AG09309 (cell line): ENCODE data around the gene VIPAS39.
A peak's percentile ranks its signal among the peaks of the same experiment; 100 is the strongest.

Experiments used
- DNase-seq: peaks from one replicate; pipeline ENCODE4 v3.0.0-alpha.2; 2010; ENCODE audit warnings: low read depth
- H3K4me3 ChIP-seq: 2 replicates; pipeline ENCODE4 v1.5.1; 2011; ENCODE audit warnings: mild to moderate bottlenecking, low read depth, low read length, moderate library complexity; ENCODE audit not compliant: control insufficient read depth
- CTCF ChIP-seq: IDR thresholded peaks from 2 replicates; pipeline ENCODE4 v1.5.1; 2011; ENCODE audit warnings: mild to moderate bottlenecking, low read depth, low read length, inconsistent platforms; ENCODE audit not compliant: insufficient read depth, control insufficient read depth; ENCODE audit errors: missing control alignments

Gene VIPAS39

GRCh38 chr14:77457115-77457521, 283 bp downstream of the VIPAS39 start:
- peak overlapping the region; percentile 92 for H3K4me3 ChIP-seq
- no peak for DNase-seq
- no peak for TF ChIP-seq CTCF

DNA sequence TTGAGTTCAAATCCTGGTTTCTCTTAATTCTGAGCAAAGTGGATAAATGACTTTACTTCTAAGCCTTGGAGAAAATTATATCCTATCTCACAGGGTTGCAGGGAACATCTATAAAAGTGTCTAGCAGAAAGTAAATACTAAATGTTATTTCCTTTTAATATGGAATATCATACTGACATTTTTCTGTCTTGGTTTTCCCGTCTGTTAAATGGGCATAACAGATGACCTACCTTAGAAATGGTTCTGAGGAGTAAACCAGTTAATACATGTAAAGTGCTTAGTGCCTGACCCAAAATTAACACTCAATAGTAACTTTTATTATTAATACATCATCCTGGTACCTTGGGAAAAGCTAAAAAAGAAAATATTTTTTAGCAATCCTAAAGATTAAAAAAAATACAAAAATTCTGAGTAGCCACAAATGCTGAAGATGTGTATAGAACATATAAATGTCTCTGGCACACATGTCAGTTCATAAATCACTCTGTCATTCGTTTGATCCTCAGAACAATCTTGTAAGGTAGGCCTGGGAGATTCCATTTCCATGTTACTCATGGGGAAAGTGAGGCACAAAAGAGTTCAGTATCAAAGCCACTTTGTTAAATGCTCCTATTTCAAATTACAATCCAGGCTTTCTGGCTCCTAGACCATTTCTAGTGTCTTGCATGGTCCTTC, 1.3 kb downstream of the VIPAS39 start:
- H3K4me3 ChIP-seq, result no peak overlapping the region
- no peak for DNase-seq
- no peak for TF ChIP-seq CTCF

- no peak for DNase-seq
- no peak overlapping the region for H3K4me3 ChIP-seq
- TF ChIP-seq CTCF, result no peak
Observed at GRCh38 chr14:77442196-77442595, 15.2 kb downstream of the VIPAS39 start.

DNA sequence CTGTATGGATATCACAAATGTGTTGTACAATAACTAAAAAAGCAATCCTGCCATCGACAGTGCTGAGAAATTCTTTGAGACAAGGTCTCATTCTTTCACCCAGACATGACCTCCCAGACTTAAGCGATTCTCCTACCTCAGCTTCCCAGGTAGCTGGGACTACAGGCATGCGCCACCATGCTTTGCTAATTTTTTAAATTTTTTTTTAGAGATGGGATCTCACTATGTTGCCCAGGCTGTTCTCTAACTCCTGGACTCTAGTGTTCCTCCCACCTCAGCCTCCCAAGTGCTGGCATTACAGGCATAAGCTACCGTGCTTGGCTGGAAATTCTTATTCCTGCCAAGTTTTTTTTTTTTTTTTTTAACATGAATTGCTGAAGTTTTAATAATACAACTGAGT, 17.5 kb downstream of the VIPAS39 start:
- DNase-seq, result no peak
- H3K4me3 ChIP-seq, result no peak overlapping the region
- TF ChIP-seq CTCF, result no peak

DNA sequence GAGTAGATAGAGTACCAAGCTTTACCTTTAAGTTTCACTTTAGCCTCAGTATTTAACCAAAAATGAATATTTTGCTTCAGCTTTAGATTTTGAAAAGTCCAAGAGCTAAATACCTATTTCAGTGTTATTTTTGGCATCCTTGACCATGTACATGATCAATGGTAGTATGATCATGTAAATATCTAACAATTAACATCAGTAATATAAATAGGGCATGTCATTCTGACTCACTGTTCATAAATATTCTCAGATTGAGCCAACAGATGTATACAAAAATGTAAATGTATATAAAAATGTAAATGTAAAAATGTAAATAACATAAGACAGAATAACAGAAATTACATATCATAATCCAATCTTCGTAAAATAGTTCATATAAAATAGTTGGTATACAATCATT, 18.8 kb downstream of the VIPAS39 start:
- H3K4me3 ChIP-seq, result no peak overlapping the region
- TF ChIP-seq CTCF, result no peak
- DNase-seq, result no peak

GRCh38 chr14:77436042-77436441, 21.4 kb downstream of the VIPAS39 start:
- TF ChIP-seq CTCF, result no peak
- DNase-seq, result no peak
- no peak overlapping the region for H3K4me3 ChIP-seq
